Urinary bladder (tissue), 4 donors: Measurements from ENCODE around the gene MTHFD2. TPM values are rescaled to one million over a fixed set of nuclear protein-coding genes. Genes with fewer than 3 reads are reported as not detected.
"Not testable (repeated sequence)": the region's sequence is repeated elsewhere in the genome, so short reads cannot be mapped to it uniquely, and the experiment has no call there.

ENCODE experiments used
- DNase-seq: peaks from one replicate; pipeline ENCODE4 v3.0.0-alpha.2; 2015; ENCODE audit errors: extremely low spot score
- H3K27ac ChIP-seq: one replicate; pipeline ENCODE4 v1.5.1; 2013; ENCODE audit warnings: low read depth, mild to moderate bottlenecking, moderate library complexity
- H3K36me3 ChIP-seq: one replicate; pipeline ENCODE4 v1.6.1; 2013; ENCODE audit warnings: mild to moderate bottlenecking, moderate library complexity; ENCODE audit not compliant: insufficient read depth
- H3K4me1 ChIP-seq: one replicate; pipeline ENCODE4 v1.6.1; 2013; ENCODE audit warnings: mild to moderate bottlenecking, moderate library complexity; ENCODE audit not compliant: insufficient read depth
- H3K4me3 ChIP-seq: one replicate; pipeline ENCODE4 v1.5.1; 2013; ENCODE audit warnings: low read depth, low read length
- WGBS: extraction: QIAGEN DNeasy Blood & Tissue Kit; methylation state at CpG from one replicate; pipeline ENCODE4 v1.1.7; 2013; 5-methylcytosine and 5-hydroxymethylcytosine counted together
- polyA plus RNA-seq: library from polyadenylated mRNA; stranded (reverse); fragments of 200-250 nt; gene quantifications from one replicate; pipeline ENCODE4 v1.2.3, GENCODE V29; 2013
- total RNA-seq: library from RNA; depleted of rRNA; stranded (reverse); fragments of >200 nt; gene quantifications from one replicate; pipeline ENCODE4 v1.2.3, GENCODE V29; 2014
- donor health status: healthy with polysubstance abuse.
- donor health status: healthy.

MTHFD2 gene
- total and polyA plus RNA-seq, 2 donors = 58.3 to 71.6 TPM

- Histone ChIP-seq H3K27ac (no peak overlapping the region), H3K36me3 (no peaks in the 10 kb centered on the region), H3K4me1 (no peaks in the 10 kb centered on the region), H3K4me3 (no peak overlapping the region)
- no peak for DNase-seq
- 87% methylated on average over 2 of the region's 2 CpGs for WGBS
Observed at GRCh38 chr2:74183878-74184277, 14.5 kb upstream of the MTHFD2 start.

DNA sequence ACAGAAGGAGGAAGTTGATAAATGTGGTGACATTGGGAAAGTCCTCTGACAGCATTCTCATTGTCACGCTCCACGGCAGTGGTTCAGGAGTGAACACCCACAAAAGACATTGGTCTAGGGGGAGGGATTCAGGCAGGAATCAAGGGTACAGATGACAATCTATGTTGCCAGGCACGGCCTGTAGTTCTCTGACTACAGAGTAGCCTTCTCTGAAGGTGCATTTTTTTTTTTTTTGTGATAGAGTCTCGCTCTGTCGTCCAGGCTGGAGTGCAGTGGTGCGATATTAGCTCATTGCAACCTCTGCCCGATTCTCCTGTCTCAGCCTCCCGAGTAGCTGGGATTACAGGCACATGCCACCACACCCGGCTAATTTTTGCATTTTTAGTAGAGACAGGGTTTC is 12.4 kb upstream of the MTHFD2 start:
- Histone ChIP-seq H3K36me3 (no peaks in the 10 kb centered on the region), H3K4me1 (no peaks in the 10 kb centered on the region), H3K27ac (no peak overlapping the region), H3K4me3 (no peak overlapping the region)
- 84% methylated on average over 9 of the region's 9 CpGs for WGBS
- DNase-seq = no peak

- not testable (repeated sequence) for H3K27ac ChIP-seq, H3K4me3 ChIP-seq, DNase-seq, H3K36me3 ChIP-seq, H3K4me1 ChIP-seq
- WGBS = 94% methylated on average over 15 of the region's 15 CpGs
Observed at GRCh38 chr2:74186706-74187105, 11.7 kb upstream of the MTHFD2 start.

GRCh38 chr2:74188018-74188601 is 10.3 kb upstream of the MTHFD2 start:
- Histone ChIP-seq H3K4me1 (no peaks in the 10 kb centered on the region), H3K4me3 (no peak overlapping the region), H3K36me3 (no peaks in the 10 kb centered on the region), H3K27ac (no peak overlapping the region)
- WGBS = 45% methylated on average over 6 of the region's 6 CpGs
- no peak for DNase-seq

GRCh38 chr2:74188696-74189095 is 9.7 kb upstream of the MTHFD2 start:
- Histone ChIP-seq H3K27ac (no peak overlapping the region), H3K36me3 (no peaks in the 10 kb centered on the region), H3K4me1 (no peaks in the 10 kb centered on the region), H3K4me3 (no peak overlapping the region)
- no peak for DNase-seq
- 88% methylated on average over 3 of the region's 3 CpGs for WGBS

DNA sequence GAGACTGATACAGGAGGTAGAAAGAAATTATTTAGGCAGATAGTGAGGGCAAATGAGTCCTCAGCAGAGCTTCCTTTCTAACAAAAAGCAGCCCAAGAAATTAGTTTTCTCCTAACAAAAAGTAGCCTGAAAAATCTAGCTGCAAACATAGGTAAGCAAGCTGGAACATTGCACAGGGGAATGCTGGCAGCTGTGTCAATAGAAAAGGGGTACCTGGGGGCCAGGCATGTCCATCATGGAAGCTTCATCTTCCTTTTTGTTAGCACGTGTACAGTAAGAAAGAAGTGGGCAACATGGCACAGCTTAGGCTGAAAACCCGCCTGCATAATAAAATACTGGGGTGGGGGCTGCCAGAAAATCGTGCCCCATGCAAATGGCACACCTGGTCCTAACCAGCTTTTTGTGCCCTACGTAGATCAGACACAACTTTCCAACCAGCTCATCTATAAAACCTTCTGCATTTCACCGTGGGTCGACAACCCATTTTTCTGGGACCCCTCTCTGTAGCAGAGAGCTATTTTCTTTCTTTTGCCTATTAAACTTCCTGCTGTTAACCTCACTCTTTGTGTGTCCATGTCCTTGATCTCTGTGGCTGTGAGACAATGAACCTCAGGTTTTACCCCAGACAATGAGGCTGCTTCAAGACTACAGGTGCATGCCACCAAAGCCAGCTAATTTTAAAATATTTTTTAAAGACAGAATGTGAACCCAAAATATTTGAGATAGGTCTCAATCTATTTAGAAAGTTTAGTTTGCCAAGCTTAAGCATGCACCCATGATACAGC is 6.6 kb upstream of the MTHFD2 start:
- Histone ChIP-seq H3K4me1 (no peaks in the 10 kb centered on the region), H3K36me3 (no peaks in the 10 kb centered on the region), H3K27ac (no peak overlapping the region), H3K4me3 (no peak overlapping the region)
- no peak for DNase-seq
- WGBS = 82% methylated on average over 6 of the region's 6 CpGs

GRCh38 chr2:74194799-74195198 is 3.6 kb upstream of the MTHFD2 start:
- DNase-seq = no peak
- Histone ChIP-seq H3K4me1 (no peaks in the 10 kb centered on the region), H3K27ac (no peak overlapping the region), H3K36me3 (no peaks in the 10 kb centered on the region), H3K4me3 (no peak overlapping the region)
- WGBS = 100% methylated on average over 1 of the region's 1 CpG

DNA sequence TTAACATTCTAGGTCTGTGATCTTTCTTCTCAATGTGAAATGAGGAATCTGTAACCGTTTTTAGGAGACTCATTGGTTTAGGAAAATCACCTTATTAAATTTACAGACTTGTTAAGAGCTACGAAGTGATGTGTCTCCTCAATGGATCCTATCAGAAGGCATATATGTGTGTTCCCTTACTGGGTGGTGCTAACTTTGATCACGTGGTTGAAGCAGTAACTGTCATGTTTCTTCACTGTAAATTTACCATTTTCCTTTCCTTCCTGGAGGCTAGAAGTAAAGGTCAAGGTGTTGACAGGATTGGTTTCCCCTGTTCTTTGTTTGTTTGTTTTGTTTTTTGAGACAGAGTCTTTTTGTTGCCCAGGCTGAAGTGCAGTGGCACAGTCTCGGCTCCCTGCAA is 1.4 kb upstream of the MTHFD2 start:
- no peak overlapping the region for H3K27ac ChIP-seq
- no peak overlapping the region for H3K4me3 ChIP-seq
- no peaks in the 10 kb centered on the region for H3K36me3 ChIP-seq
- DNase-seq = no peak
- WGBS = 52% methylated on average over 4 of the region's 4 CpGs
- H3K4me1 ChIP-seq = no peaks in the 10 kb centered on the region

DNA sequence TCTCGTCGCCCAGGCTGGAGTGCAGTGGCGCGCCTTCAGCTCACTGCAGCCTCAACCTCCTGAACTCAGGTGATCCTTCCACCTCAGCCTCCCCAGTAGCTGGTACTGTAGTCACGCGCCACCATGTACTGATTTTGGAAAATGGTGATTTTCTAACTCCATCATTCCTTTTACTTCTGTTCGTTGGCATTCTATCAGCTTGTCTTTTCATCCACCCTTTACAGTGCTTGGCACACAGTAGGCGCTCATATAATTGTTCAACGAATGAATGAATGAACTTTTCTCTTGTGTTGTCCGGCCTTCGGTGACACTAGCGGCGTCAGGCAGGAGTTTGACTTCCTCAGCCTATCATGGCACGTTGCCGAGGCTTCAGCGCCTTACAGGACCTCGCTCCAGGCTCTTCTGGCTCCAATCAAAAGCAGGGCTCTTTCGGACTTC is 373 bp upstream of the MTHFD2 start:
- 37% methylated on average over 18 of the region's 18 CpGs for WGBS
- no peak for DNase-seq
- H3K4me3 ChIP-seq = peak overlapping the region; percentile 54
- H3K27ac ChIP-seq = no peak overlapping the region
- H3K4me1 ChIP-seq = no peaks in the 10 kb centered on the region
- H3K36me3 ChIP-seq = no peaks in the 10 kb centered on the region

- no peak for DNase-seq
- Histone ChIP-seq H3K27ac (peak overlapping the region; percentile 69), H3K4me1 (no peaks in the 10 kb centered on the region), H3K36me3 (no peaks in the 10 kb centered on the region), H3K4me3 (peak overlapping the region; percentile 54)
- WGBS = 3% methylated on average over 20 of the region's 20 CpGs
Observed at GRCh38 chr2:74199275-74199701, 873 bp downstream of the MTHFD2 start.

DNA sequence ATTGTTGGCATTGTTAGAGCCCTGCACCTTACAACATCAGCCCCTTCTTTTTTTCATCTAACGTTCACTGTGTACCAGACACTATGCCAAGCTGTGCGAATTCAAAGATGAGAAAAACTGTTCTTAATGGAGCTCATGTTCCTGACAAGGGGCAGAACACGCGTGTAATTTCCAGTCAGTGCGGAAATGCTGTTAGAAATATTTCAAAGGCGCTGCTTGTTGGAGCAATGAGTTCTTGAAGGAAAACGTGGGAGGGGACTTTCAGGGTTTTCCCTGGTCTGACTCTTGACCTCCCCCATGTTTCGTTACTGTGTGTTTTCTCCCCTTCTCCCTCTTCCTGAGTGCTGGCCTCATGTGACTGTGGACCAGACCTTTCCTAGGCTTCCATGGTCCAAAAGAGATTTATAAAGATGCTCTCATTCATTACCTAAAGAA is 1.5 kb downstream of the MTHFD2 start:
- WGBS = 40% methylated on average over 8 of the region's 8 CpGs
- no peaks in the 10 kb centered on the region for H3K36me3 ChIP-seq
- peak overlapping the region; percentile 54 for H3K4me3 ChIP-seq
- no peaks in the 10 kb centered on the region for H3K4me1 ChIP-seq
- DNase-seq = no peak
- H3K27ac ChIP-seq = no peak overlapping the region

DNA sequence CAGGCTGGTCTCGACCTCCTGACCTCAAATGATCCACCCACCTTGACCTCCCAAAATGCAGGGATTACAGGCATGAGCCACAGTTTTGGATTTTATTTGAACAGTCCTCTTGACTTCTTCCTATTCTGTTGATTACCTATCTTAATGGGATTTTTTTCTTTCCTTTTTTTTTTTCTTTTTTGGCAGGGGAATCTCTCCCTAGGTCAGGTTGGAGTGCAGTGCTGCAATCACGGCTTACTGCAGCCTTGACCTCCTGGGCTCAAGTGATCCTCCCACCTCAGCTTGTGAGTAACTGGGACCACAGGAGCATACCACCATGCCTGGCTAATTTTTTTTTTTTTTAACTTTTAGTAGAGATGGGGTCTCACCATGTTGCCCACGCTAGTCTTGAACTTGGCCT is 2.8 kb downstream of the MTHFD2 start:
- no peak overlapping the region for H3K27ac ChIP-seq
- DNase-seq = no peak
- 78% methylated on average over 3 of the region's 3 CpGs for WGBS
- H3K4me1 ChIP-seq = no peaks in the 10 kb centered on the region
- no peak overlapping the region for H3K4me3 ChIP-seq
- H3K36me3 ChIP-seq = no peaks in the 10 kb centered on the region

DNA sequence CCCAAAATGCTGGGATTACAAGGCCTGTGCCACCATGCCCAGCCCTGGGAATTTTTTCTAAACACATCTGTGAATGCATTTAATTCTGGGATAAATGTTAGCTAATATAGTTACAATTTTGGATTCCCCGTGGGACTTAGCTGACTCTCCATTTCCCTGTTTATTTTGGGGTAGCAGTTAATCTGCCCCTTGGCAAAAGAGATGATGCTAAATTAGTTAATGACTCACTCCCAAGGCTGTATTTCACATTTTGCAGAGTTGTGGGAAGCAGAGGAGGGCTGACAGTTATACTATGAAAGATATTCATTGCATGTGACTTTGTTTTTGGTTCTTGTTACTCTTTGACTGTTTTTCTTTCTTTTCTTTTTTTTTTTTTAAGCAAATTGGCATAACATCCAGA is 3.2 kb downstream of the MTHFD2 start:
- no peak overlapping the region for H3K27ac ChIP-seq
- H3K4me3 ChIP-seq = no peak overlapping the region
- DNase-seq = no peak
- WGBS = 24% methylated on average over 1 of the region's 1 CpG
- H3K4me1 ChIP-seq = peaks cover 2% of the 10 kb centered on the region
- no peaks in the 10 kb centered on the region for H3K36me3 ChIP-seq

- Histone ChIP-seq H3K27ac (no peak overlapping the region), H3K4me3 (no peak overlapping the region), H3K36me3 (peaks cover 3% of the 10 kb centered on the region), H3K4me1 (peaks cover 2% of the 10 kb centered on the region)
- WGBS = 97% methylated on average over 3 of the region's 3 CpGs
- DNase-seq = no peak
Observed at GRCh38 chr2:74204436-74204835, 6.0 kb downstream of the MTHFD2 start.
